Measurements from ENCODE around the gene TBC1D8B.

The TBC1D8B gene

GRCh38 chrX:106889468-106889867 is 87.0 kb downstream of the TBC1D8B start:
- no peak overlapping the region for H2AK5ac ChIP-seq (ENCODE audit: low read depth, low read length)
- no peak overlapping the region for H3K23ac ChIP-seq (ENCODE audit: low read depth, low read length, poor library complexity)
- no peak overlapping the region for H4K91ac ChIP-seq (ENCODE audit: low read depth, low read length, poor library complexity)
- no peak overlapping the region for H3K9ac ChIP-seq (ENCODE audit: low read depth, low read length, poor library complexity)
- no peak overlapping the region for H4K8ac ChIP-seq (ENCODE audit: low read depth, low read length)
- no peak overlapping the region for H3K4ac ChIP-seq (ENCODE audit: low read length)
- H3K27me3 ChIP-seq (ENCODE audit: control insufficient read depth in 3 of 3, insufficient read depth in 3 of 3, low read depth in 1 of 3, low read length in 3 of 3) = peaks cover 0 to 6% (median 0%) of the 10 kb centered on the region in 3 experiments
- H3K4me3 ChIP-seq (ENCODE audit: low read length in 2 of 2) = no peak overlapping the region
- H2BK5ac ChIP-seq (ENCODE audit: low read length) = no peak overlapping the region
- no peak overlapping the region for H2BK12ac ChIP-seq (ENCODE audit: low read length)
- no peaks in the 10 kb centered on the region for H3K36me3 ChIP-seq (replicated peaks in 1 of 2; ENCODE audit: control insufficient read depth in 2 of 2, insufficient read depth in 2 of 2, low read length in 2 of 2)
- no peak overlapping the region for H2AFZ ChIP-seq (ENCODE audit: low read length)
- no peak overlapping the region for H2BK120ac ChIP-seq (ENCODE audit: low read depth, low read length)
- H3K9me3 ChIP-seq (replicated peaks in 1 of 2; ENCODE audit: control insufficient read depth in 2 of 2, insufficient read depth in 1 of 2, low read depth in 1 of 2, low read length in 2 of 2) = no peaks in the 10 kb centered on the region
- H3K14ac ChIP-seq (ENCODE audit: low read length) = no peak overlapping the region
- no peak for DNase-seq (ENCODE audit: low spot score)
- WGBS, 2 donors (ENCODE audit: extremely low coverage in 2 of 2, insufficient read length in 2 of 2, insufficient replicate concordance in 1 of 2) = no CpG with 5 or more reads among the region's 1 CpG
- H3K27ac ChIP-seq (replicated peaks; ENCODE audit: low read length) = no peak overlapping the region
- no peak overlapping the region for H2BK15ac ChIP-seq (ENCODE audit: low read length)
- no peaks in the 10 kb centered on the region for H3K79me1 ChIP-seq (ENCODE audit: low read depth, low read length)
- H3K18ac ChIP-seq (ENCODE audit: low read length) = no peak overlapping the region
- no peak overlapping the region for H3K4me2 ChIP-seq (ENCODE audit: insufficient read depth, low read length, poor library complexity, severe bottlenecking)
- H3K4me1 ChIP-seq (ENCODE audit: control insufficient read depth in 2 of 2, insufficient read depth in 1 of 2, low read depth in 1 of 2, low read length in 2 of 2) = no peaks in the 10 kb centered on the region

DNA sequence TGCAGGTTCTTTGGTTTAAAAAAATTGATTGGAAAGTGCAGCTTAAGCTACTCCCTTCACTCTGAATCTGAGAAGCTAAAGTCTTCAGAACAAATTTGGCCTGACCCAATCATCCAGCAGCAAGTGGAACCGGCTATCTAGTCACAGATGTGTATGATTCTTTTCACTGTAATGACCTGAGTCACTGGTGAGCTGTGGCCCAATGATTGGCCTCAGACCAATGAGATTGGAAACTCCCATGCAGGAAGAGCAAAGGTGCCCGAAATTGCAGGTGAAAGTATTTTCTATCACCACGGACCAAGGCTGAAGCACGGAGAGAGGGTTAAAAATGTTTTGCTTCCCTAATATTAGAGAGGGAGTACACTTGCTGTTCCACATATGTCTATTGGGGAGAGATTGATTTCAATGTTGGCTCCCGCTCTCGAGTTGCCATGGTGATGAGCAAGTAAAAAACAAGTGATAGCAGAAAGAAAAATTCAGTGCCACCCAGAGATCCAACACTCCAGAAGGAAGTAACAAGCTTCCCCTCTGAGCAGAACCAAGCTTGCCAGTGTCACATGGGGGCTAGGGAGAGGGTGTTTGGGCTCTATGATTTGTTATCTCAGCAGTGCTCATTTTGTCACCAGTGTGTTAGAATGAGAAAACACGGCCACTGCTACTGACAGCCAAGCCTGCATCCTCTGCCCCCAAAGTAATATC is 89.4 kb downstream of the TBC1D8B start:
- no peak overlapping the region for H4K8ac ChIP-seq (ENCODE audit: low read depth, low read length)
- no peaks in the 10 kb centered on the region for H3K4me1 ChIP-seq (ENCODE audit: control insufficient read depth in 2 of 2, insufficient read depth in 1 of 2, low read depth in 1 of 2, low read length in 2 of 2)
- H3K14ac ChIP-seq (ENCODE audit: low read length) = no peak overlapping the region
- H3K23ac ChIP-seq (ENCODE audit: low read depth, low read length, poor library complexity) = no peak overlapping the region
- no peaks in the 10 kb centered on the region for H3K36me3 ChIP-seq (replicated peaks in 1 of 2; ENCODE audit: control insufficient read depth in 2 of 2, insufficient read depth in 2 of 2, low read length in 2 of 2)
- no peak overlapping the region for H3K4me2 ChIP-seq (ENCODE audit: insufficient read depth, low read length, poor library complexity, severe bottlenecking)
- WGBS, 2 donors (ENCODE audit: extremely low coverage in 2 of 2, insufficient read length in 2 of 2, insufficient replicate concordance in 1 of 2) = no CpG with 5 or more reads among the region's 7 CpGs
- H3K79me1 ChIP-seq (ENCODE audit: low read depth, low read length) = no peaks in the 10 kb centered on the region
- H3K9me3 ChIP-seq (replicated peaks in 1 of 2; ENCODE audit: control insufficient read depth in 2 of 2, insufficient read depth in 1 of 2, low read depth in 1 of 2, low read length in 2 of 2) = no peaks in the 10 kb centered on the region
- H2BK120ac ChIP-seq (ENCODE audit: low read depth, low read length) = no peak overlapping the region
- H3K27me3 ChIP-seq (ENCODE audit: control insufficient read depth in 3 of 3, insufficient read depth in 3 of 3, low read depth in 1 of 3, low read length in 3 of 3) = peaks cover 0 to 6% (median 0%) of the 10 kb centered on the region in 3 experiments
- H3K18ac ChIP-seq (ENCODE audit: low read length) = no peak overlapping the region
- H3K9ac ChIP-seq (ENCODE audit: low read depth, low read length, poor library complexity) = no peak overlapping the region
- no peak overlapping the region for H2BK5ac ChIP-seq (ENCODE audit: low read length)
- no peak for DNase-seq (ENCODE audit: low spot score)
- H3K4ac ChIP-seq (ENCODE audit: low read length) = no peak overlapping the region
- H4K91ac ChIP-seq (ENCODE audit: low read depth, low read length, poor library complexity) = no peak overlapping the region
- H2BK15ac ChIP-seq (ENCODE audit: low read length) = no peak overlapping the region
- H3K27ac ChIP-seq (replicated peaks; ENCODE audit: low read length) = no peak overlapping the region
- no peak overlapping the region for H2AFZ ChIP-seq (ENCODE audit: low read length)
- no peak overlapping the region for H2AK5ac ChIP-seq (ENCODE audit: low read depth, low read length)
- no peak overlapping the region for H2BK12ac ChIP-seq (ENCODE audit: low read length)
- H3K4me3 ChIP-seq (ENCODE audit: low read length in 2 of 2) = no peak overlapping the region

- Histone ChIP-seq H3K9ac (ENCODE audit: low read depth, low read length, poor library complexity) (no peak overlapping the region), H3K23ac (ENCODE audit: low read depth, low read length, poor library complexity) (no peak overlapping the region), H3K4me3 (ENCODE audit: low read length in 2 of 2) (no peak overlapping the region), H3K27ac (replicated peaks; ENCODE audit: low read length) (no peak overlapping the region), H2BK5ac (ENCODE audit: low read length) (no peak overlapping the region), H3K79me1 (ENCODE audit: low read depth, low read length) (no peaks in the 10 kb centered on the region), H2BK15ac (ENCODE audit: low read length) (no peak overlapping the region), H3K27me3 (ENCODE audit: control insufficient read depth in 3 of 3, insufficient read depth in 3 of 3, low read depth in 1 of 3, low read length in 3 of 3) (peaks cover 0 to 6% (median 0%) of the 10 kb centered on the region in 3 experiments), H4K91ac (ENCODE audit: low read depth, low read length, poor library complexity) (no peak overlapping the region), H2AFZ (ENCODE audit: low read length) (peak overlapping the region; percentile 72), H3K4me1 (ENCODE audit: control insufficient read depth in 2 of 2, insufficient read depth in 1 of 2, low read depth in 1 of 2, low read length in 2 of 2) (peaks cover 0 to 2% of the 10 kb centered on the region in 2 donors), H2AK5ac (ENCODE audit: low read depth, low read length) (no peak overlapping the region), H3K36me3 (replicated peaks in 1 of 2; ENCODE audit: control insufficient read depth in 2 of 2, insufficient read depth in 2 of 2, low read length in 2 of 2) (no peaks in the 10 kb centered on the region), H3K4ac (ENCODE audit: low read length) (no peak overlapping the region), H2BK120ac (ENCODE audit: low read depth, low read length) (no peak overlapping the region), H3K14ac (ENCODE audit: low read length) (no peak overlapping the region), H2BK12ac (ENCODE audit: low read length) (no peak overlapping the region), H3K9me3 (replicated peaks in 1 of 2; ENCODE audit: control insufficient read depth in 2 of 2, insufficient read depth in 1 of 2, low read depth in 1 of 2, low read length in 2 of 2) (no peaks in the 10 kb centered on the region), H4K8ac (ENCODE audit: low read depth, low read length) (no peak overlapping the region), H3K4me2 (ENCODE audit: insufficient read depth, low read length, poor library complexity, severe bottlenecking) (no peak overlapping the region), H3K18ac (ENCODE audit: low read length) (no peak overlapping the region)
- no CpG with 5 or more reads among the region's 6 CpGs for WGBS, 2 donors (ENCODE audit: extremely low coverage in 2 of 2, insufficient read length in 2 of 2, insufficient replicate concordance in 1 of 2)
- peak; percentile 40 for DNase-seq (ENCODE audit: low spot score)
Measured at GRCh38 chrX:106894392-106894909, 92.0 kb downstream of the TBC1D8B start.

DNA sequence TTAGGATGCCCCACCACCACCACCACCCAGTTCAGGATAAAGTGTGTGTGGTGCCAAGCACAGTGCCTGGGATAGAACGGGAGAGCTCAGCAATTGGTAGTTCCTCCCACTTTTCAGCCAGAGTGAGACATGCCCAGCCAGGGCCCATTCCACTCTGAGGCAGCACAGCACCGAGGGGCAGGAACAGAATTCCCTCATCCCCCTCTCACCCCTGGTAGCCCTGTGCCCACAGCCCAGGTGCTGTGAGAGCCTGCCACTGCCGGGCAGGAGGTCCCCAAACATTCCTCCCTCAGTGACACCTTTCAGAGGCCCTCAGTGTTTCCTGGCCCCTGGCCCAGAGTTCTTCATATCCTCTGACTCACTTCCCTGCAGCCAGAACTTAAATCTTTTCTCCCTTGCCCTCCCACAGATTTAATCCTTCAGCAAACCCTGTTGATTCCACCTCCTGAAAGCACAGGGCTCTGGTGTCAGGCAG is 92.5 kb downstream of the TBC1D8B start:
- H3K27me3 ChIP-seq (ENCODE audit: control insufficient read depth in 3 of 3, insufficient read depth in 3 of 3, low read depth in 1 of 3, low read length in 3 of 3) = peaks cover 0 to 9% (median 0%) of the 10 kb centered on the region in 3 experiments
- H2BK5ac ChIP-seq (ENCODE audit: low read length) = no peak overlapping the region
- no peak overlapping the region for H3K4me3 ChIP-seq (ENCODE audit: low read length in 2 of 2)
- no peak overlapping the region for H3K4me2 ChIP-seq (ENCODE audit: insufficient read depth, low read length, poor library complexity, severe bottlenecking)
- no peak overlapping the region for H3K18ac ChIP-seq (ENCODE audit: low read length)
- H3K14ac ChIP-seq (ENCODE audit: low read length) = no peak overlapping the region
- DNase-seq (ENCODE audit: low spot score) = no peak
- peaks cover 0 to 2% of the 10 kb centered on the region in 2 donors for H3K4me1 ChIP-seq (ENCODE audit: control insufficient read depth in 2 of 2, insufficient read depth in 1 of 2, low read depth in 1 of 2, low read length in 2 of 2)
- no peak overlapping the region for H3K4ac ChIP-seq (ENCODE audit: low read length)
- no peak overlapping the region for H3K23ac ChIP-seq (ENCODE audit: low read depth, low read length, poor library complexity)
- no peaks in the 10 kb centered on the region for H3K9me3 ChIP-seq (replicated peaks in 1 of 2; ENCODE audit: control insufficient read depth in 2 of 2, insufficient read depth in 1 of 2, low read depth in 1 of 2, low read length in 2 of 2)
- no peak overlapping the region for H2BK15ac ChIP-seq (ENCODE audit: low read length)
- no peak overlapping the region for H3K27ac ChIP-seq (replicated peaks; ENCODE audit: low read length)
- H2AK5ac ChIP-seq (ENCODE audit: low read depth, low read length) = no peak overlapping the region
- no peak overlapping the region for H2BK12ac ChIP-seq (ENCODE audit: low read length)
- H2AFZ ChIP-seq (ENCODE audit: low read length) = no peak overlapping the region
- H4K91ac ChIP-seq (ENCODE audit: low read depth, low read length, poor library complexity) = no peak overlapping the region
- WGBS, 2 donors (ENCODE audit: extremely low coverage in 2 of 2, insufficient read length in 2 of 2, insufficient replicate concordance in 1 of 2) = no CpG with 5 or more reads among the region's 3 CpGs
- no peaks in the 10 kb centered on the region for H3K79me1 ChIP-seq (ENCODE audit: low read depth, low read length)
- H4K8ac ChIP-seq (ENCODE audit: low read depth, low read length) = no peak overlapping the region
- no peak overlapping the region for H2BK120ac ChIP-seq (ENCODE audit: low read depth, low read length)
- no peaks in the 10 kb centered on the region for H3K36me3 ChIP-seq (replicated peaks in 1 of 2; ENCODE audit: control insufficient read depth in 2 of 2, insufficient read depth in 2 of 2, low read length in 2 of 2)
- H3K9ac ChIP-seq (ENCODE audit: low read depth, low read length, poor library complexity) = no peak overlapping the region
